NT2/D1 (cell line): ENCODE data around the gene ZBTB20.

ENCODE experiments used
- SUZ12 ChIP-seq: IDR thresholded peaks from 2 replicates; pipeline ENCODE4 v1.6.1; 2011; ENCODE audit not compliant: insufficient read length, insufficient read depth; ENCODE audit errors: extremely low read depth
- YY1 ChIP-seq: IDR thresholded peaks from 2 replicates; pipeline ENCODE4 v1.6.1; 2011; ENCODE audit not compliant: insufficient read length, insufficient read depth
- ZNF274 ChIP-seq: IDR thresholded peaks from 2 replicates; pipeline ENCODE4 v1.6.1; 2011; ENCODE audit warnings: mild to moderate bottlenecking, low read depth, low read length

GRCh38 chr3:114743746-114744485, 403.2 kb downstream of the ZBTB20 start:
- TF ChIP-seq YY1 (no peak), ZNF274 (no peak), SUZ12 (no peak)
